ENCODE measurements around the gene ST8SIA1. TPM values are rescaled to one million over a fixed set of nuclear protein-coding genes. Genes with fewer than 3 reads are reported as not detected.

The ST8SIA1 gene
- total and polyA plus RNA-seq, 2 of the 8 experiments (the other 6 are each of a cell fraction or from before 2014, with no cell fraction given), result 1.9 to 4.4 TPM

DNA sequence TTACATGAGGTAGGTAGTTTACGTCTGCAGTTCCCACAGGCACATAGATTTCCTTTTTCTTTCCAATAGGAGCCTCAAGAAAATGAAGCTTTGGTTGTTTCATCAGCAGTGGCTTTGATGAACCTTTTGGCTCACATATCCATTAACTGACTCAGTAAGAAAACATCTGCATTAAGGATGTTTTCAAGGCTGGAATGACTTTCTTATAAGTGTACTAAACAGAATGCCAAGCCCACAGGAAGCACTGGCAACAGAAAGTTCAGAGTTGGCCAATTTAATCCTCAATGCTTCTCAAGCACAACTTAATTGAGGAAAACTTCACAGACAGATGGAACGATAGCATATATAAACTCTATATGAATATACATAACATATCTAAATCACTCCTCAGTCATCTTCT, 63.5 kb downstream of the ST8SIA1 start:
- Histone ChIP-seq H3K4me3 (ENCODE audit: extremely low read depth in 1 of 4, insufficient read depth in 2 of 4, low read depth in 3 of 4, low read length in 4 of 4) (no peak overlapping the region), H3K79me2 (ENCODE audit: control insufficient read depth in 1 of 2, insufficient read depth in 2 of 2, low read length in 2 of 2) (no peaks in the 10 kb centered on the region), H3K23me2 (ENCODE audit: low read depth, low read length) (no peaks in the 10 kb centered on the region), H3K56ac (replicated peaks; ENCODE audit: insufficient read length, low read depth, low read length) (no peak overlapping the region), H2BK120ac (replicated peaks; ENCODE audit: low read depth, low read length) (no peak overlapping the region), H3K27me3 (replicated peaks in 1 of 4; ENCODE audit: control insufficient read depth in 3 of 4, extremely low read depth in 1 of 4, insufficient read depth in 3 of 4, low read length in 3 of 4) (no peaks in the 10 kb centered on the region), H2BK12ac (ENCODE audit: low read depth, low read length) (no peak overlapping the region), H3K4ac (replicated peaks; ENCODE audit: insufficient read length, low read depth, low read length) (no peak overlapping the region), H4K20me1 (replicated peaks in 1 of 2; ENCODE audit: control insufficient read depth in 1 of 2, insufficient read depth in 2 of 2, low read length in 2 of 2) (no peaks in the 10 kb centered on the region), H3K9me3 (ENCODE audit: insufficient read depth in 2 of 2, low read depth in 1 of 2, low read length in 1 of 2) (no peaks in the 10 kb centered on the region), H3K18ac (ENCODE audit: extremely low read depth, low read length) (no peak overlapping the region), H2AK5ac (ENCODE audit: low read depth, low read length) (no peak overlapping the region), H3K9ac (replicated peaks in 1 of 4; ENCODE audit: extremely low read depth in 1 of 4, low read depth in 3 of 4, low read length in 3 of 4) (no peak overlapping the region), H2AFZ (ENCODE audit: low read length) (no peak overlapping the region), H2BK5ac (ENCODE audit: low read depth, low read length) (no peak overlapping the region), H4K8ac (ENCODE audit: extremely low read depth, insufficient read depth, low read length) (no peak overlapping the region), H3K23ac (ENCODE audit: insufficient read length) (no peak overlapping the region), H3K79me1 (ENCODE audit: low read depth, low read length) (no peaks in the 10 kb centered on the region), H2BK20ac (ENCODE audit: low read length) (no peak overlapping the region), H3K36me3 (ENCODE audit: control insufficient read depth in 2 of 4, insufficient read depth in 4 of 4, low read length in 3 of 4) (no peaks in the 10 kb centered on the region), H3K14ac (ENCODE audit: insufficient read length) (no peak overlapping the region), H4K5ac (ENCODE audit: insufficient read length, low read depth, low read length) (no peak overlapping the region), H3K27ac (ENCODE audit: low read depth, low read length) (no peak overlapping the region), H3K4me1 (replicated peaks in 1 of 4; ENCODE audit: control insufficient read depth in 3 of 4, insufficient read depth in 4 of 4, low read length in 3 of 4) (no peaks in the 10 kb centered on the region), H4K91ac (replicated peaks; ENCODE audit: insufficient read length, low read length) (no peak overlapping the region), H3K4me2 (ENCODE audit: insufficient read depth in 1 of 2, low read depth in 2 of 2, low read length in 2 of 2) (no peak overlapping the region), H2BK15ac (ENCODE audit: low read length) (no peak overlapping the region)
- ChIA-PET CTCF (ENCODE audit: partially characterized antibody) (interaction anchor here (1.6 kb wide), 1 partner anchor 9 kb away, joined by 4 read pairs; no protein-coding TSS in a partner anchor), POLR2A (ENCODE audit: partially characterized antibody) (no interaction called here)
- DNase-seq (ENCODE audit: low read depth in 1 of 2, low spot score in 2 of 2) (no peak), FAIRE-seq (no peak)
- TF ChIP-seq MAFK (IDR thresholded peaks at IDR 0.05; ENCODE audit: low read depth, low read length), result no peak
- no peak for TF ChIP-seq SUZ12 (IDR thresholded peaks at IDR 0.05; ENCODE audit: low read length)
- no peak for TF ChIP-seq YY1 (IDR thresholded peaks at IDR 0.05; ENCODE audit: low read depth, low read length)
- no peak for TF ChIP-seq CHD1 (IDR thresholded peaks at IDR 0.05; ENCODE audit: low read depth, low read length)
- TF ChIP-seq, protein P1, sequence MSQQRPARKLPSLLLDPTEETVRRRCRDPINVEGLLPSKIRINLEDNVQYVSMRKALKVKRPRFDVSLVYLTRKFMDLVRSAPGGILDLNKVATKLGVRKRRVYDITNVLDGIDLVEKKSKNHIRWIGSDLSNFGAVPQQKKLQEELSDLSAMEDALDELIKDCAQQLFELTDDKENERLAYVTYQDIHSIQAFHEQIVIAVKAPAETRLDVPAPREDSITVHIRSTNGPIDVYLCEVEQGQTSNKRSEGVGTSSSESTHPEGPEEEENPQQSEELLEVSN (IDR thresholded peaks at IDR 0.05), result no peak
- WGBS, 2 experiments (ENCODE audit: extremely low coverage in 1 of 2, insufficient coverage in 1 of 2, insufficient read length in 1 of 2, insufficient replicate concordance in 2 of 2, low coverage in 1 of 2, low lambda C conversion rate in 2 of 2, missing lambda C conversion rate in 1 of 2), result 94% methylated on average over 2 of the region's 2 CpGs; no CpG with 5 or more reads in 1 of the 2 experiments
